ENCODE measurements around the gene TMEM127.
"Not testable (repeated sequence)": the region's sequence is repeated elsewhere in the genome, so short reads cannot be mapped to it uniquely, and the experiment has no call there.

TMEM127 gene, protein sequence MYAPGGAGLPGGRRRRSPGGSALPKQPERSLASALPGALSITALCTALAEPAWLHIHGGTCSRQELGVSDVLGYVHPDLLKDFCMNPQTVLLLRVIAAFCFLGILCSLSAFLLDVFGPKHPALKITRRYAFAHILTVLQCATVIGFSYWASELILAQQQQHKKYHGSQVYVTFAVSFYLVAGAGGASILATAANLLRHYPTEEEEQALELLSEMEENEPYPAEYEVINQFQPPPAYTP

GRCh38 chr2:96265840-96266679, at the start of gene TMEM127, which contains the start of gene CIAO1:
TSS of gene TMEM127 (minus strand) at chr2:96265997. CDS start at chr2:96265381, 616 bp downstream.
TSS of gene CIAO1 (plus strand) at chr2:96266225. CDS start at chr2:96266351, 126 bp downstream.
- Histone ChIP-seq H3K9ac (ENCODE audit: low read depth, low read length) (peak within 1 kb of the TSS; percentile 86), H3K4me1 (ENCODE audit: insufficient read depth, low read length) (peaks cover 12% of the 10 kb centered on the region), H3K36me3 (ENCODE audit: insufficient read depth, low read depth, low read length) (peaks cover 30% of the 10 kb centered on the region), H3K4me3 (ENCODE audit: low read length) (peak within 1 kb of the TSS; percentile 96), H3K9me3 (ENCODE audit: insufficient read depth, low read depth, low read length) (no peaks in the 10 kb centered on the region), H3K27ac (ENCODE audit: low read length) (no peak within 1 kb of the TSS), H3K27me3 (ENCODE audit: insufficient read depth, low read length) (no peaks in the 10 kb centered on the region)

GRCh38 chr2:96315005-96315399, 49.2 kb upstream of the TMEM127 start:
- no peak overlapping the region for H3K9ac ChIP-seq (ENCODE audit: low read depth, low read length)
- no peak overlapping the region for H3K27ac ChIP-seq (ENCODE audit: low read length)
- no peak overlapping the region for H3K4me3 ChIP-seq (ENCODE audit: low read length)
- H3K27me3 ChIP-seq (ENCODE audit: insufficient read depth, low read length): peaks cover 13% of the 10 kb centered on the region
- H3K4me1 ChIP-seq (ENCODE audit: insufficient read depth, low read length): no peaks in the 10 kb centered on the region
- no peaks in the 10 kb centered on the region for H3K9me3 ChIP-seq (ENCODE audit: insufficient read depth, low read depth, low read length)
- no peaks in the 10 kb centered on the region for H3K36me3 ChIP-seq (ENCODE audit: insufficient read depth, low read depth, low read length)

DNA sequence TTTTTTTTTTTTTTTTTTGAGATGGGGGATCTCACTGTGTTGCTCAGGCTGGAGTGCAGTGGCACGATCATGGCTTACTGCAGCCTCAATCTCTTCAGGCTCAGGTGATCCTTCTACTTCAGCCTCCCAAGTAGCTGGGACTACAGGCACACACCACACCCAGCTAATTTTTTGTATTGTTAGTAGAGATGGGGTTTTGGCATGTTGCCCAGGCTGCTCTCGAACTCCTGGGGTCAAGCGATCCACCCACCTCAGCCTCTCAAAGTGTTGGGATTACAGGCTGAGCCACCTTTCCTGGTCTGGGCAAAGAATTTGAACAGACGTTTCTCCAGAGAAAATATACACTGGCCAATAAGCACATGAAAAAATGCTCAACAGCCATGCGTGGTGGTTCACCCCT, 42.5 kb upstream of the TMEM127 start:
- Histone ChIP-seq H3K27me3 (ENCODE audit: insufficient read depth, low read length) (no peaks in the 10 kb centered on the region), H3K9me3 (ENCODE audit: insufficient read depth, low read depth, low read length) (no peaks in the 10 kb centered on the region), H3K36me3 (ENCODE audit: insufficient read depth, low read depth, low read length) (peaks cover 14% of the 10 kb centered on the region), H3K4me3 (ENCODE audit: low read length) (no peak overlapping the region), H3K27ac (ENCODE audit: low read length) (no peak overlapping the region), H3K4me1 (ENCODE audit: insufficient read depth, low read length) (peaks cover 11% of the 10 kb centered on the region), H3K9ac (ENCODE audit: low read depth, low read length) (no peak overlapping the region)

- no peaks in the 10 kb centered on the region for H3K9me3 ChIP-seq (ENCODE audit: insufficient read depth, low read depth, low read length)
- H3K4me3 ChIP-seq (ENCODE audit: low read length): peak overlapping the region; percentile 99
- no peaks in the 10 kb centered on the region for H3K27me3 ChIP-seq (ENCODE audit: insufficient read depth, low read length)
- peak overlapping the region; percentile 79 for H3K27ac ChIP-seq (ENCODE audit: low read length)
- H3K9ac ChIP-seq (ENCODE audit: low read depth, low read length): peak overlapping the region; percentile 98
- peaks cover 11% of the 10 kb centered on the region for H3K4me1 ChIP-seq (ENCODE audit: insufficient read depth, low read length)
- H3K36me3 ChIP-seq (ENCODE audit: insufficient read depth, low read depth, low read length): peaks cover 32% of the 10 kb centered on the region
Observed at GRCh38 chr2:96306370-96306769, 40.6 kb upstream of the TMEM127 start.

GRCh38 chr2:96305979-96306308, 40.1 kb upstream of the TMEM127 start:
- H3K36me3 ChIP-seq (ENCODE audit: insufficient read depth, low read depth, low read length): peaks cover 37% of the 10 kb centered on the region
- peak overlapping the region; percentile 99 for H3K4me3 ChIP-seq (ENCODE audit: low read length)
- no peaks in the 10 kb centered on the region for H3K9me3 ChIP-seq (ENCODE audit: insufficient read depth, low read depth, low read length)
- H3K27ac ChIP-seq (ENCODE audit: low read length): peak overlapping the region; percentile 79
- no peaks in the 10 kb centered on the region for H3K27me3 ChIP-seq (ENCODE audit: insufficient read depth, low read length)
- peak overlapping the region; percentile 98 for H3K9ac ChIP-seq (ENCODE audit: low read depth, low read length)
- H3K4me1 ChIP-seq (ENCODE audit: insufficient read depth, low read length): peaks cover 11% of the 10 kb centered on the region

DNA sequence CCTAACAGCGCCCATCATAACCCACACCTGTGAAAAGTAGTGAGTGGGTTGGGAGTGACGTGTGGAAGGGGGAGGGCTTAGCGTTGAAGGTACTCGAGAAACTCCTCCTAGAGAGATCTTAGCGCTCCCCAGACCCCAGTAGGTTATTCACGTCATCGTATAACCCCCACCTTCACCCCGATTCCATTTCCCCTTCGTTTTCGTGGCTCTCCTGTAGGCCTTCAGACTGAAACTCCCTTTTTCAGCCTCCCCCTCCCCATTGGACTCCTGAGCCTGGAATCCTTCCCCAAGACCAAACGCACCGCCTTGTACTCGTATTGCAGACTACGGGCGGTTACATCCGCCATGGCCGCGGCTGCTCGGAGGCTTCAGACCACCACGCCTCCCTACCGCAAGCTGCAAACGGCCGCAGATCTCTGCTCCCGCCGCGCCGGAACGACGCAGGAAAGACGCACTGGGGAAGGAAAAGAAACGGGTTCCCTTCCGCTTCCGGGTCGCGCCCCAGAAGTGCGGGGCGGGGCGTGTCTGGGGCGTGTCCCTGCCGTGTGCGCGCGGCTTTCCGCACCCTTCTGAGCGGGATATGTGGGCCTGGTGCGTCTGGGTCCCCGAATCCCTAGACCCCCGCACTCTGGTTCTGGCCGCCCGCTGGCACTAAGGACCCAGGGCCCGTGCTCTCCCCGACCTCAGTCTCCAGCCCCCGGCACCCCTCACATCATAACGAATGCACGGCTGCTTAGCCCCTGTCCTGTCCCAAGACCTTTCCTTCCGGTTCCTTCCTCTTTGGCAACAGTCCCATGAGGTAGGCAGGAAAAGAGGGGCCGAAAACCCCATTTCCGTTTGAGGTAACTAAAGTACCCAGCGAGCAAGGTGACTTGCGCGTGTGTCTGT, 39.5 kb upstream of the TMEM127 start, which contains the start of gene SNRNP200:
Gene SNRNP200, minus strand, starts transcription at position 456 of the 888 bp plus-strand sequence. Its CDS starts 109 bp downstream, at position 347.
- H3K27ac ChIP-seq (ENCODE audit: low read length): peak within 1 kb of the TSS; percentile 79
- peak within 1 kb of the TSS; percentile 99 for H3K4me3 ChIP-seq (ENCODE audit: low read length)
- peak within 1 kb of the TSS; percentile 98 for H3K9ac ChIP-seq (ENCODE audit: low read depth, low read length)
- H3K36me3 ChIP-seq (ENCODE audit: insufficient read depth, low read depth, low read length): peaks cover 43% of the 10 kb centered on the region
- no peaks in the 10 kb centered on the region for H3K9me3 ChIP-seq (ENCODE audit: insufficient read depth, low read depth, low read length)
- no peaks in the 10 kb centered on the region for H3K27me3 ChIP-seq (ENCODE audit: insufficient read depth, low read length)
- H3K4me1 ChIP-seq (ENCODE audit: insufficient read depth, low read length): peaks cover 11% of the 10 kb centered on the region

- H3K9me3 ChIP-seq (ENCODE audit: insufficient read depth, low read depth, low read length): no peaks in the 10 kb centered on the region
- peak overlapping the region; percentile 99 for H3K4me3 ChIP-seq (ENCODE audit: low read length)
- peaks cover 11% of the 10 kb centered on the region for H3K4me1 ChIP-seq (ENCODE audit: insufficient read depth, low read length)
- no peak overlapping the region for H3K27ac ChIP-seq (ENCODE audit: low read length)
- peak overlapping the region; percentile 98 for H3K9ac ChIP-seq (ENCODE audit: low read depth, low read length)
- no peaks in the 10 kb centered on the region for H3K27me3 ChIP-seq (ENCODE audit: insufficient read depth, low read length)
- H3K36me3 ChIP-seq (ENCODE audit: insufficient read depth, low read depth, low read length): peaks cover 50% of the 10 kb centered on the region
Observed at GRCh38 chr2:96304606-96305005, 38.8 kb upstream of the TMEM127 start.

DNA sequence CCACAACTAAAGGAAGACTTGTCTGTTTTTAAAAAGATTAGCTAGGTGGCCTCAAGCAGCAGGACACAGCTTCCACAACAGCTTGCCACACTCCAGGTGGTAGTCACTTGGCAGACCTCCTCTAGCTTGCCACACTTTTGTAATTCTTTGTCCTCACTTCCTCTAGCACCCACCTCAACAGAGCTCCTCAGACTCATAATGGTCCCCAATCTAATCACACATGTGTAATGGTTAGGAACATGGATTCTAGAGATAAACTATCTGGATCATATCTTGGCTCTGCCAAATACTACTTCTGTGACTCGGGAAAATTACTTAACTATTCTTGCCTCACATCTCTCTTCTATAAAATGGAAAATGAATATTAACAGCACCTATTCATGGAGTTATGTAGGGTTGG, 36.1 kb upstream of the TMEM127 start:
- Histone ChIP-seq H3K27me3 (ENCODE audit: insufficient read depth, low read length) (no peaks in the 10 kb centered on the region), H3K36me3 (ENCODE audit: insufficient read depth, low read depth, low read length) (peaks cover 77% of the 10 kb centered on the region), H3K9ac (ENCODE audit: low read depth, low read length) (no peak overlapping the region), H3K9me3 (ENCODE audit: insufficient read depth, low read depth, low read length) (no peaks in the 10 kb centered on the region), H3K4me1 (ENCODE audit: insufficient read depth, low read length) (peaks cover 11% of the 10 kb centered on the region), H3K4me3 (ENCODE audit: low read length) (no peak overlapping the region), H3K27ac (ENCODE audit: low read length) (no peak overlapping the region)

DNA sequence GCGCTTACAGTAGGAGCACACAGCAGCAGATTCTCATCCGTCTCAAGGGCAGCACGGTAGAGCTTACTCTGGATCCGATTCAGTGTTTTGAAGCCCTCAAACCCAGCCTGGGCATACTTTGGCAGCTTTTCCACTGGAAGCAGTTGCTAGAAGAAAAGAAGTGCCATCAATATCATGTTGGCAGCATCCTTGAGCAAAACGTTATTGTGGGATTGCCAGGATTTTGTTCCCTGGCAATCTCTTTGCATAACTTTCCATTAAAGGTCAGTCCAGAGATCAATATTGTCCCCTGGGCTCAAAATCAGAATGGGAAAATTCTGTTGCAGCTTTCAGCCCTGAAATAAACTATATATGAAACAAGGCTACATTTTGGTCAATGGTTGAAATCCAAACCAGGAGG, 31.1 kb upstream of the TMEM127 start:
- Histone ChIP-seq H3K36me3 (ENCODE audit: insufficient read depth, low read depth, low read length) (peaks cover 100% of the 10 kb centered on the region), H3K4me1 (ENCODE audit: insufficient read depth, low read length) (no peaks in the 10 kb centered on the region), H3K9me3 (ENCODE audit: insufficient read depth, low read depth, low read length) (no peaks in the 10 kb centered on the region), H3K27me3 (ENCODE audit: insufficient read depth, low read length) (no peaks in the 10 kb centered on the region), H3K9ac (ENCODE audit: low read depth, low read length) (no peak overlapping the region), H3K27ac (ENCODE audit: low read length) (no peak overlapping the region), H3K4me3 (ENCODE audit: low read length) (no peak overlapping the region)

GRCh38 chr2:96294271-96294670, 28.5 kb upstream of the TMEM127 start:
- H3K9me3 ChIP-seq (ENCODE audit: insufficient read depth, low read depth, low read length); H3K9ac ChIP-seq (ENCODE audit: low read depth, low read length); H3K27ac ChIP-seq (ENCODE audit: low read length); H3K4me3 ChIP-seq (ENCODE audit: low read length); H3K27me3 ChIP-seq (ENCODE audit: insufficient read depth, low read length); H3K4me1 ChIP-seq (ENCODE audit: insufficient read depth, low read length): not testable (repeated sequence)
- H3K36me3 ChIP-seq (ENCODE audit: insufficient read depth, low read depth, low read length): peaks cover 100% of the 10 kb centered on the region

DNA sequence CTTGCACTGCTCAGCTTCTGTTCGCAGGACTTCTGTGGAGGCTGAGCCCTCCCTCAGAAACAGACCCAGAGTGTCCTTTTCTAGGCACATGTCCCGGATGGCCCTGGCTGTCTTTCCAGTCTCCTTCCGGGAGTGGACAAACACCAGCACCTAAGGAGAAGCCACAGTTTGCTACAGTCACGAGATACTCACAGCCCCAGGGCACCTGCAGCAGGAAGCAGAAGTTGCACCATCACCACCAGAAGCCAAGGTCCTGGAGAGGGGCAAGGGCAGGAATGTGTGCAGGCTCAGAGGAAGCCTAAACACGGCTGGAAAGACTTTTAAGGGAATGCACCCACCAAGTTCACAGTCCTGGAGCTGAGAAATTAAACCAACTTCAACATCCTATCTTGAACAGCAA, 26.0 kb upstream of the TMEM127 start:
- Histone ChIP-seq H3K36me3 (ENCODE audit: insufficient read depth, low read depth, low read length) (peaks cover 100% of the 10 kb centered on the region), H3K27me3 (ENCODE audit: insufficient read depth, low read length) (no peaks in the 10 kb centered on the region), H3K9ac (ENCODE audit: low read depth, low read length) (no peak overlapping the region), H3K27ac (ENCODE audit: low read length) (no peak overlapping the region), H3K9me3 (ENCODE audit: insufficient read depth, low read depth, low read length) (no peaks in the 10 kb centered on the region), H3K4me1 (ENCODE audit: insufficient read depth, low read length) (no peaks in the 10 kb centered on the region), H3K4me3 (ENCODE audit: low read length) (no peak overlapping the region)

Measured in iPS-20b (cell line).